ENCODE measurements around the gene LRIF1.
"Not testable (repeated sequence)": the region's sequence is repeated elsewhere in the genome, so short reads cannot be mapped to it uniquely, and the experiment has no call there.

Gene LRIF1

DNA sequence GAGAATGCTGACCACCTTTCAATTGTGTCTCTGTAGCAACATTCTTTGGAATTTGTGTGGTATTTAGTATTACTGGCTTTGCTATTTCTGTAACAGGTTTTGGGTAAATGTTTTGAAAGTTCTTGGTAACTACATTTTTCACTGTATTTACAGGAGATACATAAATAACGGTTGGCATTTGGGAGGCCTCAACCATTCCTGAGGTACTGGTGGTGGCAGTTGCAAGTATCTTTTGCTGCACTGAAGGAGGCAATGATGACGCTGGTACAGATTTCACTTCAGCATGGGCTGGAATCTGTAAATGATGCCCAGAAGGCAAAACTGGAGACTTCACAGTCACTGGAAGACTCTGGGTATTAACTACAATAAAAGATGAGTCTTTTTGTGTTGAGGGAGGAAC is 11.7 kb downstream of the LRIF1 start:
- Histone ChIP-seq H3K27me3 (ENCODE audit: control insufficient read depth in 2 of 2, insufficient read depth in 2 of 2, low read length in 2 of 2) (no peaks in the 10 kb centered on the region), H3K36me3 (ENCODE audit: control insufficient read depth in 2 of 2, insufficient read depth in 2 of 2, low read length in 2 of 2) (peaks cover 11 to 22% of the 10 kb centered on the region in 2 donors), H3K4me3 (ENCODE audit: low read length in 2 of 2) (no peak overlapping the region), H3K27ac (ENCODE audit: low read depth in 2 of 2, low read length in 2 of 2) (no peak overlapping the region), H3K9ac (ENCODE audit: low read depth in 1 of 2, low read length in 2 of 2) (no peak overlapping the region), H3K9me3 (ENCODE audit: control insufficient read depth in 2 of 2, low read length in 2 of 2) (peaks cover 3 to 8% of the 10 kb centered on the region in 2 donors), H3K4me1 (ENCODE audit: control insufficient read depth in 2 of 2, insufficient read depth in 2 of 2, low read length in 2 of 2) (no peaks in the 10 kb centered on the region)

DNA sequence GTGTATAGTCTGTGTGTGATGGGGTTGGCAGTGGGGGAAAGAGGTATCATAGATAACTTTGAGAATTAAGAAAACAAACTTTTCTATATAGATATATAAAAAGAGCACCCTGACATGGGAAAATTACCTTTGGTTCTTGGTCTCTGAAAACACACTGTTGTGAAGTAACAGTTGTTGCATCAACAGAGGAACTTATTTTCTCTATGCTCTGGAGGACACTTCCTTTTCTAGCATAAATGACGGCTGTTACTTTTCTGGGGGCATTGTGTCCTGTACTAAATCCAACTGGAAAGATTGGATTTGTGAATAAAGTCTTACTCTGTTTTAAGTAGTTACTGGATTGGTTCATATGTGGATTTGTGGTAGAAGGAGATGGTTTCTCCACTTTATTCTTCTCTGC is 12.6 kb downstream of the LRIF1 start:
- Histone ChIP-seq H3K4me1 (ENCODE audit: control insufficient read depth in 2 of 2, insufficient read depth in 2 of 2, low read length in 2 of 2) (no peaks in the 10 kb centered on the region), H3K27ac (ENCODE audit: low read depth in 2 of 2, low read length in 2 of 2) (no peak overlapping the region), H3K9ac (ENCODE audit: low read depth in 1 of 2, low read length in 2 of 2) (no peak overlapping the region), H3K27me3 (ENCODE audit: control insufficient read depth in 2 of 2, insufficient read depth in 2 of 2, low read length in 2 of 2) (no peaks in the 10 kb centered on the region), H3K9me3 (ENCODE audit: control insufficient read depth in 2 of 2, low read length in 2 of 2) (peaks cover 0 to 2% of the 10 kb centered on the region in 2 donors), H3K4me3 (ENCODE audit: low read length in 2 of 2) (no peak overlapping the region), H3K36me3 (ENCODE audit: control insufficient read depth in 2 of 2, insufficient read depth in 2 of 2, low read length in 2 of 2) (peaks cover 11 to 22% of the 10 kb centered on the region in 2 donors)

DNA sequence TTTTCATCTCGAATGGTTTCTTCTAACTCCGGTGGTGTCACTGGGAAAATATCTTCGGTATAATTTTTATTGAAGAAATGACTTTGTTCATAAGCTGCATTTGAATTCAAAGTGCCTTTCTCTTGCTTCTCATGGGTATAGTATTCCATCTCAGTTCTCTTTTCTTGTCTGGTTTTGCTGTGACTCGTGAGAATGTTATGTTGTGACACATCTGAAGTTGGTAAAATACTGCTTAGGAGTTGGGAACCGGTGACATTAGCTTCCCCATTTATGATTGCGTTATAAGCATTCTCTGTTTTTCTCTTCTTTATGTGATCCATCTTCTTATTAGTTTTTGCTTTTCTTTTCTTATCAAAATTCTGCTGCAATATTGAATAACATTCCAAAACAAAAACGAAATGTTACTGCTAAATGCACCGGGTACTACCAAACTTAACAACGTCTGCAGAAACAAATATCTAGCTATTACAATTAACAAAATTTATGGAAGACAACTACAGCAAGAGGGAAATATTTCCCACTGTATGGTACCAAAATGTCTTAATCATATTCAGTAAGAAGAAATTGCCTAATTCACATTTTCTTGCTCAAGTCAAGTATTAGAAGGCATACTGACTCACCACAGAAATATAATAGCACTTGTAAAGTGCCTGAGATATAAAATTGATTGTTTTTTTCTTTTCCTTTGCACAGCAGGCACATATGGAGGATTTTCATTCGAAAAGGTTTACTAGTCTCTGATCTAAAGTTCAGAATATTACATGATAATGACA is 15.5 kb downstream of the LRIF1 start:
- Histone ChIP-seq H3K36me3 (ENCODE audit: control insufficient read depth in 2 of 2, insufficient read depth in 2 of 2, low read length in 2 of 2) (peaks cover 11 to 22% of the 10 kb centered on the region in 2 donors), H3K9me3 (ENCODE audit: control insufficient read depth in 2 of 2, low read length in 2 of 2) (peaks cover 0 to 2% of the 10 kb centered on the region in 2 donors)

DNA sequence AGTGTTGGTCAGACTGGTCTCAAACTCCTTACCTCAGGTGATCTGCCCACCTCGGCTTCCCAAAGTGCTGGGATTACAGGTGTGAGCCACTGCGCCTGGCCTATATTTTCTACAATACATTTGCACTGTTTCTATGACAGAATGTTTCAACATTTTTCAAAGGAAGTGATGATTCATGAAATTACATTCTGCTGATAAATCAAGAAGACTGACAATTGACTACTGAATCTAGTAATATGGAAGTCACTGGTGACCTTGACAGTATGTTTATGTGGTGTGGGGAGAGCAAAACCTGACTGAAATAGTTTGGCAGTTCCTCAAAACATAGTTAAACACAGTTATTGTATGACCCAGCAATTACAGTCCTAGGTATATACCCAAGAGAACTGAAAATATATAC is 18.1 kb downstream of the LRIF1 start:
- Histone ChIP-seq H3K36me3 (ENCODE audit: control insufficient read depth in 2 of 2, insufficient read depth in 2 of 2, low read length in 2 of 2) (peaks cover 3 to 11% of the 10 kb centered on the region in 2 donors), H3K9me3 (ENCODE audit: control insufficient read depth in 2 of 2, low read length in 2 of 2) (no peaks in the 10 kb centered on the region), H3K4me1 (ENCODE audit: control insufficient read depth in 2 of 2, insufficient read depth in 2 of 2, low read length in 2 of 2) (no peaks in the 10 kb centered on the region), H3K4me3 (ENCODE audit: low read length in 2 of 2) (no peak overlapping the region), H3K27me3 (ENCODE audit: control insufficient read depth in 2 of 2, insufficient read depth in 2 of 2, low read length in 2 of 2) (no peaks in the 10 kb centered on the region), H3K9ac (ENCODE audit: low read depth in 1 of 2, low read length in 2 of 2) (no peak overlapping the region), H3K27ac (ENCODE audit: low read depth in 2 of 2, low read length in 2 of 2) (no peak overlapping the region)

More for the DNA sequence above, 15.5 kb downstream of the LRIF1 start:
- Histone ChIP-seq H3K27ac (ENCODE audit: low read depth in 2 of 2, low read length in 2 of 2) (no peak overlapping the region), H3K27me3 (ENCODE audit: control insufficient read depth in 2 of 2, insufficient read depth in 2 of 2, low read length in 2 of 2) (no peaks in the 10 kb centered on the region), H3K9ac (ENCODE audit: low read depth in 1 of 2, low read length in 2 of 2) (no peak overlapping the region), H3K4me3 (ENCODE audit: low read length in 2 of 2) (no peak overlapping the region), H3K4me1 (ENCODE audit: control insufficient read depth in 2 of 2, insufficient read depth in 2 of 2, low read length in 2 of 2) (no peaks in the 10 kb centered on the region)

DNA sequence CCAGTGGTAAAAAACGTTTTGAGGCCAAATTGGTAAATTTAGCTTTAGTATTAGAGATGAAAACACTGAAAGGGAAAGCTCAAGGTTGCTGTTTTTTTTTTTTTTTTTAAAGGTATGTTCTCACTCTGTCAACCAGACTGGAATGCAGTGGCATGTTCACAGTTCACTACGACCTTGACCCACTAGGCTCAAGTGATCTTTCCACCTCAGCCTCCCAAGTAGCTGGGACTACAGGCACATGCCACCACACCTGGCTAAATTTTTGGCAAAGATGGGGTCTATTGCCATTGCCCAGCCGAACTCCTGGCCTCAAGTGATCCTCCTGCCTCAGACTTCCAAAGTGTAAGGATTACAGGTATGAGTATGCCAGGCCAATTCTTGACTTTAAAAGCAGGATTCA is 18.9 kb downstream of the LRIF1 start:
- peaks cover 1 to 11% of the 10 kb centered on the region in 2 donors for H3K36me3 ChIP-seq (ENCODE audit: control insufficient read depth in 2 of 2, insufficient read depth in 2 of 2, low read length in 2 of 2)
- no peak overlapping the region for H3K4me3 ChIP-seq (ENCODE audit: low read length in 2 of 2)
- no peak overlapping the region for H3K27ac ChIP-seq (ENCODE audit: low read depth in 2 of 2, low read length in 2 of 2)
- H3K27me3 ChIP-seq (ENCODE audit: control insufficient read depth in 2 of 2, insufficient read depth in 2 of 2, low read length in 2 of 2): no peaks in the 10 kb centered on the region
- H3K9me3 ChIP-seq (ENCODE audit: control insufficient read depth in 2 of 2, low read length in 2 of 2): no peaks in the 10 kb centered on the region
- no peak overlapping the region for H3K9ac ChIP-seq (ENCODE audit: low read depth in 1 of 2, low read length in 2 of 2)
- H3K4me1 ChIP-seq (ENCODE audit: control insufficient read depth in 2 of 2, insufficient read depth in 2 of 2, low read length in 2 of 2): no peaks in the 10 kb centered on the region

DNA sequence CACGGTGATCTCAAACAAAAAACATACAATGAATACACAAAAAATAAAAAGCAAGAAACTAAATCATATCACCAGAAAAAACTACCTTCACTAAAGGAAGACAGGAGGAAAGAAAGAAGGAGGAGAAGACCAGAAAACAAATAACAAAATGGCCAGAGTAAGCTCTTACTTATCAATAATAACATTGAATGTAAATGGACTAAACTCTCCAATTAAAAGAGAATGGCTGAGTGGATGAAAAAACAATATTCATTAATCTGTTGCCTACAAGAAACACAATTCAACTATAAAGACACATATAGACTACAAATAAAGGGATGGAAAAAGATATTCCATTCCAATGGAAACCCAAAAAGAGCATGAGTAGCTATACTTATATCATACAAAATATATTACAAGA is 27.2 kb downstream of the LRIF1 start:
- Histone ChIP-seq H3K27ac (ENCODE audit: low read depth in 2 of 2, low read length in 2 of 2) (no peak overlapping the region), H3K4me3 (ENCODE audit: low read length in 2 of 2) (no peak overlapping the region), H3K27me3 (ENCODE audit: control insufficient read depth in 2 of 2, insufficient read depth in 2 of 2, low read length in 2 of 2) (no peaks in the 10 kb centered on the region), H3K4me1 (ENCODE audit: control insufficient read depth in 2 of 2, insufficient read depth in 2 of 2, low read length in 2 of 2) (no peaks in the 10 kb centered on the region), H3K36me3 (ENCODE audit: control insufficient read depth in 2 of 2, insufficient read depth in 2 of 2, low read length in 2 of 2) (no peaks in the 10 kb centered on the region), H3K9me3 (ENCODE audit: control insufficient read depth in 2 of 2, low read length in 2 of 2) (peaks cover 0 to 5% of the 10 kb centered on the region in 2 donors), H3K9ac (ENCODE audit: low read depth in 1 of 2, low read length in 2 of 2) (no peak overlapping the region)

GRCh38 chr1:110931097-110931496 is 32.6 kb downstream of the LRIF1 start:
- H3K27me3 ChIP-seq (ENCODE audit: control insufficient read depth in 2 of 2, insufficient read depth in 2 of 2, low read length in 2 of 2); H3K36me3 ChIP-seq (ENCODE audit: control insufficient read depth in 2 of 2, insufficient read depth in 2 of 2, low read length in 2 of 2); H3K9me3 ChIP-seq (ENCODE audit: control insufficient read depth in 2 of 2, low read length in 2 of 2); H3K27ac ChIP-seq (ENCODE audit: low read depth in 2 of 2, low read length in 2 of 2); H3K4me1 ChIP-seq (ENCODE audit: control insufficient read depth in 2 of 2, insufficient read depth in 2 of 2, low read length in 2 of 2); H3K9ac ChIP-seq (ENCODE audit: low read depth in 1 of 2, low read length in 2 of 2); H3K4me3 ChIP-seq (ENCODE audit: low read length in 2 of 2): not testable (repeated sequence)

DNA sequence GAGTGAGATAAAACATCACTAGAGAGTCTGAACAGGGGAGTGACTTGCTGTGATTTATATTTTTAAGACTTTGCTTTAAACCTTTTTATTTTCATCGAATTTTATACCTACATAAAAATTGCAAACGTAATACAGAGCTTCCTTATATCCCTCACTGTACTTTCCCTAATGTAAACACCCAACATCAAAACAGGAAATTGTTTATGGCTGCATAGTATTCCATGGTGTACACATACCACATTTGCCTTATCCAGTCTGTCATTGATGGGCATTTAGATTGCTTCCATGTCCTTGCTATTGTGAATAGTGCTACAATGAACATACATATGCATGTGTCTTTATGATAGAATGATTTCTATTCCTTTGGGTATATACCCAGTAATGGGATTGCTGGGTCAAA is 34.8 kb downstream of the LRIF1 start:
- H3K27ac ChIP-seq (ENCODE audit: low read depth in 2 of 2, low read length in 2 of 2): no peak overlapping the region
- H3K36me3 ChIP-seq (ENCODE audit: control insufficient read depth in 2 of 2, insufficient read depth in 2 of 2, low read length in 2 of 2): no peaks in the 10 kb centered on the region
- H3K4me1 ChIP-seq (ENCODE audit: control insufficient read depth in 2 of 2, insufficient read depth in 2 of 2, low read length in 2 of 2): no peaks in the 10 kb centered on the region
- no peaks in the 10 kb centered on the region for H3K27me3 ChIP-seq (ENCODE audit: control insufficient read depth in 2 of 2, insufficient read depth in 2 of 2, low read length in 2 of 2)
- no peak overlapping the region for H3K9ac ChIP-seq (ENCODE audit: low read depth in 1 of 2, low read length in 2 of 2)
- H3K4me3 ChIP-seq (ENCODE audit: low read length in 2 of 2): no peak overlapping the region
- H3K9me3 ChIP-seq (ENCODE audit: control insufficient read depth in 2 of 2, low read length in 2 of 2): no peaks in the 10 kb centered on the region

- no peak overlapping the region for H3K4me3 ChIP-seq (ENCODE audit: low read length in 2 of 2)
- H3K9me3 ChIP-seq (ENCODE audit: control insufficient read depth in 2 of 2, low read length in 2 of 2): no peaks in the 10 kb centered on the region
- H3K36me3 ChIP-seq (ENCODE audit: control insufficient read depth in 2 of 2, insufficient read depth in 2 of 2, low read length in 2 of 2): no peaks in the 10 kb centered on the region
- no peaks in the 10 kb centered on the region for H3K27me3 ChIP-seq (ENCODE audit: control insufficient read depth in 2 of 2, insufficient read depth in 2 of 2, low read length in 2 of 2)
- H3K27ac ChIP-seq (ENCODE audit: low read depth in 2 of 2, low read length in 2 of 2): no peak overlapping the region
- no peak overlapping the region for H3K9ac ChIP-seq (ENCODE audit: low read depth in 1 of 2, low read length in 2 of 2)
- no peaks in the 10 kb centered on the region for H3K4me1 ChIP-seq (ENCODE audit: control insufficient read depth in 2 of 2, insufficient read depth in 2 of 2, low read length in 2 of 2)
These were observed 35.5 kb downstream of the LRIF1 start for GRCh38 chr1:110928191-110928590.

GRCh38 chr1:110927484-110928075 is 36.1 kb downstream of the LRIF1 start:
- Histone ChIP-seq H3K27ac (ENCODE audit: low read depth in 2 of 2, low read length in 2 of 2) (no peak overlapping the region), H3K9me3 (ENCODE audit: control insufficient read depth in 2 of 2, low read length in 2 of 2) (no peaks in the 10 kb centered on the region), H3K9ac (ENCODE audit: low read depth in 1 of 2, low read length in 2 of 2) (no peak overlapping the region), H3K4me3 (ENCODE audit: low read length in 2 of 2) (no peak overlapping the region), H3K36me3 (ENCODE audit: control insufficient read depth in 2 of 2, insufficient read depth in 2 of 2, low read length in 2 of 2) (no peaks in the 10 kb centered on the region), H3K4me1 (ENCODE audit: control insufficient read depth in 2 of 2, insufficient read depth in 2 of 2, low read length in 2 of 2) (no peaks in the 10 kb centered on the region), H3K27me3 (ENCODE audit: control insufficient read depth in 2 of 2, insufficient read depth in 2 of 2, low read length in 2 of 2) (no peaks in the 10 kb centered on the region)
